ENCODE results near the gene MT1HL1. TPM values are rescaled to one million over a fixed set of nuclear protein-coding genes. Genes with fewer than 3 reads are reported as not detected.

MT1HL1 gene
- total RNA-seq, 1 experiment from 2014 or later: not detected

- RAD21 ChIA-PET (ENCODE audit: low non-redundant PET in 1 of 2, low total read pairs in 2 of 2, uncharacterized antibody in 2 of 2, unreplicated experiment in 2 of 2): no interaction called here
- no peaks in the 10 kb centered on the region for H3K4me1 ChIP-seq (ENCODE audit: control insufficient read depth in 1 of 2, insufficient read depth in 2 of 2, low read length in 2 of 2)
- POLR2A ChIA-PET: no interaction called here
- no peak overlapping the region for H3K4me2 ChIP-seq (ENCODE audit: low read length)
- no peak for TF ChIP-seq REST (IDR thresholded peaks at IDR 0.05; ENCODE audit: low read depth)
- no peak for TF ChIP-seq CBX3 (IDR thresholded peaks at IDR 0.05; ENCODE audit: low read depth)
- no peaks in the 10 kb centered on the region for H3K9me3 ChIP-seq (ENCODE audit: control insufficient read depth in 1 of 2, insufficient read depth in 1 of 2, low read depth in 1 of 2, low read length in 2 of 2)
- H3K79me2 ChIP-seq (ENCODE audit: insufficient read depth, low read length): no peaks in the 10 kb centered on the region
- no peak overlapping the region for H3K9ac ChIP-seq (ENCODE audit: low read length)
- H3K4me3 ChIP-seq (replicated peaks in 1 of 2; ENCODE audit: low read depth in 1 of 2, low read length in 2 of 2): no peak overlapping the region
- ATAC-seq (no peak), DNase-seq (ENCODE audit: low read depth, low spot score) (no peak)
- no peaks in the 10 kb centered on the region for H3K36me3 ChIP-seq (ENCODE audit: control insufficient read depth in 1 of 2, insufficient read depth in 2 of 2, low read length in 2 of 2)
- no peak overlapping the region for H2AFZ ChIP-seq (ENCODE audit: low read depth, low read length, poor library complexity, severe bottlenecking)
- H3K27me3 ChIP-seq (ENCODE audit: insufficient read depth, low read length): peaks cover 42% of the 10 kb centered on the region
- no peak overlapping the region for H3K27ac ChIP-seq (ENCODE audit: low read depth, low read length)
- no peaks in the 10 kb centered on the region for H4K20me1 ChIP-seq (ENCODE audit: insufficient read depth)
- no TSS peak for BruUV-seq (replicated peaks)
- no peaks in the 10 kb centered on the region for H3K9me2 ChIP-seq (ENCODE audit: insufficient read depth)
- intact Hi-C loops (cut with micrococcal nuclease): no loop called here
- CTCF ChIA-PET: no interaction called here
Observed at GRCh38 chr1:237048803-237049202, 44.6 kb upstream of the MT1HL1 start.

GRCh38 chr1:237045278-237046016 is 41.2 kb upstream of the MT1HL1 start:
- Histone ChIP-seq H3K36me3 (ENCODE audit: control insufficient read depth in 1 of 2, insufficient read depth in 2 of 2, low read length in 2 of 2) (no peaks in the 10 kb centered on the region), H3K9ac (ENCODE audit: low read length) (no peak overlapping the region), H3K9me3 (ENCODE audit: control insufficient read depth in 1 of 2, insufficient read depth in 1 of 2, low read depth in 1 of 2, low read length in 2 of 2) (no peaks in the 10 kb centered on the region), H3K4me1 (ENCODE audit: control insufficient read depth in 1 of 2, insufficient read depth in 2 of 2, low read length in 2 of 2) (no peaks in the 10 kb centered on the region), H3K4me2 (ENCODE audit: low read length) (no peak overlapping the region), H3K4me3 (replicated peaks in 1 of 2; ENCODE audit: low read depth in 1 of 2, low read length in 2 of 2) (no peak overlapping the region), H2AFZ (ENCODE audit: low read depth, low read length, poor library complexity, severe bottlenecking) (no peak overlapping the region), H3K27ac (ENCODE audit: low read depth, low read length) (no peak overlapping the region), H4K20me1 (ENCODE audit: insufficient read depth) (no peaks in the 10 kb centered on the region), H3K9me2 (ENCODE audit: insufficient read depth) (no peaks in the 10 kb centered on the region), H3K79me2 (ENCODE audit: insufficient read depth, low read length) (no peaks in the 10 kb centered on the region), H3K27me3 (ENCODE audit: insufficient read depth, low read length) (peaks cover 23% of the 10 kb centered on the region; the same call in 1 of the 2 replicates)
- RAD21 ChIA-PET (ENCODE audit: low non-redundant PET in 1 of 2, low total read pairs in 2 of 2, uncharacterized antibody in 2 of 2, unreplicated experiment in 2 of 2): no interaction called here
- no peak for ATAC-seq
- no peak for DNase-seq (ENCODE audit: low read depth, low spot score)
- POLR2A ChIA-PET: no interaction called here
- CTCF ChIA-PET: no interaction called here
- no TSS peak for BruUV-seq (replicated peaks)
- no peak for TF ChIP-seq EZH2 (IDR thresholded peaks at IDR 0.05)
- TF ChIP-seq RAD21 (IDR thresholded peaks at IDR 0.05; ENCODE audit: low read depth): 0 out of 2 replicates have a peak, but pooled peaks have one; percentile 4
- intact Hi-C loops (cut with micrococcal nuclease): no loop called here
